Vagina (tissue), 2 donors: ENCODE results near the gene CCDC141.

Experiments
- POLR2A ChIP-seq, 2 donors: fragments of 450-650 bp; IDR thresholded peaks; one replicate each; pipeline ENCODE4 v1.6.1; 2017; ENCODE audit warnings: antibody characterized with exemption in 2 of 2, mild to moderate bottlenecking in 2 of 2, moderate library complexity in 2 of 2
- TF ChIP-seq, protein P1 (sequence below), 3 experiments: fragments of 450-650 bp in 2 of 3; fragments of 200-600 bp in 1 of 3; sonication (generic) in 1 of 3; IDR thresholded peaks; one replicate each; pipeline ENCODE4 v1.5.1; 2017 to 2019; ENCODE audit warnings: antibody characterized with exemption in 3 of 3, mild to moderate bottlenecking in 2 of 3, moderate library complexity in 2 of 3

DNA sequence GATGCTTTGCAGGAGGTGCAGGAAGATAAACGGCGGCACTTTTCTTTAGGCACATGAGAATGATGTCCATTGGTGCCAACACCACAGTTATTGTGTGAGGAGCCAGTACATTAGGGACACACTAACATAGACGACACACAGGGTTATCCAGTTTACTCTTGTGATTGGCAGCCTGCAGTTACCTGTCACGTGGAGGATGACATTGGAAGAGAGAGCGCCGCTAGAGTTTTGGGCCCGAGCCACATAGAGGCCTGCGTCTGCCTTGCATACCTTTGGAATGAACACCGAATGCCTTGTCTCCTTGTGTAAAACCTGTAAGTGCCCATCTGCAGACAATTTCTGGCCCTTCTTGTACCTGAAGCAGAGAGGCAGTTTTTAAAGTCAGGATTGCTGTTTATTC lies 215.9 kb downstream of the CCDC141 start:
- TF ChIP-seq, protein P1, sequence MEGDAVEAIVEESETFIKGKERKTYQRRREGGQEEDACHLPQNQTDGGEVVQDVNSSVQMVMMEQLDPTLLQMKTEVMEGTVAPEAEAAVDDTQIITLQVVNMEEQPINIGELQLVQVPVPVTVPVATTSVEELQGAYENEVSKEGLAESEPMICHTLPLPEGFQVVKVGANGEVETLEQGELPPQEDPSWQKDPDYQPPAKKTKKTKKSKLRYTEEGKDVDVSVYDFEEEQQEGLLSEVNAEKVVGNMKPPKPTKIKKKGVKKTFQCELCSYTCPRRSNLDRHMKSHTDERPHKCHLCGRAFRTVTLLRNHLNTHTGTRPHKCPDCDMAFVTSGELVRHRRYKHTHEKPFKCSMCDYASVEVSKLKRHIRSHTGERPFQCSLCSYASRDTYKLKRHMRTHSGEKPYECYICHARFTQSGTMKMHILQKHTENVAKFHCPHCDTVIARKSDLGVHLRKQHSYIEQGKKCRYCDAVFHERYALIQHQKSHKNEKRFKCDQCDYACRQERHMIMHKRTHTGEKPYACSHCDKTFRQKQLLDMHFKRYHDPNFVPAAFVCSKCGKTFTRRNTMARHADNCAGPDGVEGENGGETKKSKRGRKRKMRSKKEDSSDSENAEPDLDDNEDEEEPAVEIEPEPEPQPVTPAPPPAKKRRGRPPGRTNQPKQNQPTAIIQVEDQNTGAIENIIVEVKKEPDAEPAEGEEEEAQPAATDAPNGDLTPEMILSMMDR (IDR thresholded peaks at IDR 0.05): no peak
- no peak for TF ChIP-seq POLR2A (IDR thresholded peaks at IDR 0.05)
